ENCODE measurements around the gene GTPBP3. TPM values are rescaled to one million over a fixed set of nuclear protein-coding genes. Genes with fewer than 3 reads are reported as not detected.
A peak's percentile ranks its signal among the peaks of the same experiment; 100 is the strongest.

The GTPBP3 gene
- polyA plus RNA-seq, 1 donor (not counting 4 experiments of a cell fraction or from before 2014, with no cell fraction given) = 7.2 TPM

GRCh38 chr19:17389957-17390664, 52.8 kb downstream of the GTPBP3 start:
- Histone ChIP-seq H3K79me2 (ENCODE audit: control insufficient read depth, insufficient read depth, low read length) (no peaks in the 10 kb centered on the region), H3K9me3 (ENCODE audit: control insufficient read depth, low read depth, low read length) (no peaks in the 10 kb centered on the region), H3K27ac (ENCODE audit: control insufficient read depth, insufficient read depth, low read length) (no peak overlapping the region), H3K36me3 (ENCODE audit: control insufficient read depth in 2 of 2, extremely low read depth in 1 of 2, insufficient read depth in 2 of 2, low read length in 2 of 2) (no peaks in the 10 kb centered on the region), H4K20me1 (ENCODE audit: control insufficient read depth, extremely low read depth, insufficient read depth, low read length) (no peaks in the 10 kb centered on the region), H3K4me2 (ENCODE audit: control insufficient read depth, extremely low read depth, insufficient read depth, low read depth, low read length) (peak overlapping the region; percentile 96), H3K4me1 (ENCODE audit: control insufficient read depth, extremely low read depth, insufficient read depth, low read length) (peaks cover 9% of the 10 kb centered on the region), H2AFZ (ENCODE audit: control insufficient read depth, low read length) (peak overlapping the region; percentile 91), H3K27me3 (ENCODE audit: control insufficient read depth, extremely low read depth, insufficient read depth, low read length) (peaks cover 10% of the 10 kb centered on the region), H3K9me1 (ENCODE audit: control insufficient read depth, extremely low read depth, insufficient read depth, low read length) (no peaks in the 10 kb centered on the region), H3K4me3 (ENCODE audit: control insufficient read depth in 2 of 3, extremely low read depth in 1 of 3, insufficient read depth in 2 of 3, low read depth in 1 of 3, low read length in 3 of 3) (peak overlapping the region; percentile 51 to 83 (median 74)), H3K9ac (ENCODE audit: control insufficient read depth, extremely low read depth, insufficient read depth, low read length) (peak overlapping the region; percentile 65)
- no peak for TF ChIP-seq EZH2 (IDR thresholded peaks at IDR 0.05; ENCODE audit: low read length)
- peak in 1 of 3 experiments; percentile 29 for TF ChIP-seq CTCF (optimal IDR thresholded peaks at IDR 0.05 in 1 of 3, IDR thresholded peaks at IDR 0.05 in 1 of 3, conservative IDR thresholded peaks at IDR 0.05 in 1 of 3; ENCODE audit: extremely low read depth in 1 of 3, insufficient read depth in 2 of 3, low read length in 3 of 3)
- no peak for FAIRE-seq
- dilution Hi-C loops (cut with MboI; ENCODE audit: extremely low pct_ligation_motif_present, low sequenced_read_pairs) = no loop called here
- DNase-seq (ENCODE audit: low read depth, low spot score) = no peak

GRCh38 chr19:17390665-17391370, 53.5 kb downstream of the GTPBP3 start:
- Histone ChIP-seq H4K20me1 (ENCODE audit: control insufficient read depth, extremely low read depth, insufficient read depth, low read length) (no peaks in the 10 kb centered on the region), H3K27me3 (ENCODE audit: control insufficient read depth, extremely low read depth, insufficient read depth, low read length) (peaks cover 10% of the 10 kb centered on the region), H3K36me3 (ENCODE audit: control insufficient read depth in 2 of 2, extremely low read depth in 1 of 2, insufficient read depth in 2 of 2, low read length in 2 of 2) (no peaks in the 10 kb centered on the region), H3K4me2 (ENCODE audit: control insufficient read depth, extremely low read depth, insufficient read depth, low read depth, low read length) (peak overlapping the region; percentile 100), H3K9ac (ENCODE audit: control insufficient read depth, extremely low read depth, insufficient read depth, low read length) (peak overlapping the region; percentile 65), H3K9me3 (ENCODE audit: control insufficient read depth, low read depth, low read length) (no peaks in the 10 kb centered on the region), H3K27ac (ENCODE audit: control insufficient read depth, insufficient read depth, low read length) (no peak overlapping the region), H3K4me1 (ENCODE audit: control insufficient read depth, extremely low read depth, insufficient read depth, low read length) (peaks cover 9% of the 10 kb centered on the region), H3K9me1 (ENCODE audit: control insufficient read depth, extremely low read depth, insufficient read depth, low read length) (no peaks in the 10 kb centered on the region), H2AFZ (ENCODE audit: control insufficient read depth, low read length) (peak overlapping the region; percentile 91), H3K4me3 (ENCODE audit: control insufficient read depth in 2 of 3, extremely low read depth in 1 of 3, insufficient read depth in 2 of 3, low read depth in 1 of 3, low read length in 3 of 3) (peak overlapping the region; percentile 51 to 83 (median 74)), H3K79me2 (ENCODE audit: control insufficient read depth, insufficient read depth, low read length) (no peaks in the 10 kb centered on the region)
- FAIRE-seq (peak; percentile 44), DNase-seq (ENCODE audit: low read depth, low spot score) (peak; percentile 19)
- dilution Hi-C loops (cut with MboI; ENCODE audit: extremely low pct_ligation_motif_present, low sequenced_read_pairs) = no loop called here
- TF ChIP-seq EZH2 (IDR thresholded peaks at IDR 0.05; ENCODE audit: low read length) (no peak), CTCF (optimal IDR thresholded peaks at IDR 0.05 in 1 of 3, IDR thresholded peaks at IDR 0.05 in 1 of 3, conservative IDR thresholded peaks at IDR 0.05 in 1 of 3; ENCODE audit: extremely low read depth in 1 of 3, insufficient read depth in 2 of 3, low read length in 3 of 3) (peak; percentile 50 to 84 (median 75))
